GM18505 (cell line): ENCODE results near the gene MT1HL1.
"Not testable (repeated sequence)": the region's sequence is repeated elsewhere in the genome, so short reads cannot be mapped to it uniquely, and the experiment has no call there.

ENCODE experiments used
- ATAC-seq: cut with Tn5 transposase; IDR thresholded peaks from one replicate; pipeline ENCODE4 v1.9.1; 2021; ENCODE audit not compliant: unreplicated experiment
- POLR2A ChIP-seq: IDR thresholded peaks from 4 replicates; pipeline ENCODE4 v1.6.1; 2011; ENCODE audit warnings: borderline replicate concordance; ENCODE audit not compliant: insufficient read depth, insufficient read length; ENCODE audit errors: extremely low read depth

The MT1HL1 gene

DNA sequence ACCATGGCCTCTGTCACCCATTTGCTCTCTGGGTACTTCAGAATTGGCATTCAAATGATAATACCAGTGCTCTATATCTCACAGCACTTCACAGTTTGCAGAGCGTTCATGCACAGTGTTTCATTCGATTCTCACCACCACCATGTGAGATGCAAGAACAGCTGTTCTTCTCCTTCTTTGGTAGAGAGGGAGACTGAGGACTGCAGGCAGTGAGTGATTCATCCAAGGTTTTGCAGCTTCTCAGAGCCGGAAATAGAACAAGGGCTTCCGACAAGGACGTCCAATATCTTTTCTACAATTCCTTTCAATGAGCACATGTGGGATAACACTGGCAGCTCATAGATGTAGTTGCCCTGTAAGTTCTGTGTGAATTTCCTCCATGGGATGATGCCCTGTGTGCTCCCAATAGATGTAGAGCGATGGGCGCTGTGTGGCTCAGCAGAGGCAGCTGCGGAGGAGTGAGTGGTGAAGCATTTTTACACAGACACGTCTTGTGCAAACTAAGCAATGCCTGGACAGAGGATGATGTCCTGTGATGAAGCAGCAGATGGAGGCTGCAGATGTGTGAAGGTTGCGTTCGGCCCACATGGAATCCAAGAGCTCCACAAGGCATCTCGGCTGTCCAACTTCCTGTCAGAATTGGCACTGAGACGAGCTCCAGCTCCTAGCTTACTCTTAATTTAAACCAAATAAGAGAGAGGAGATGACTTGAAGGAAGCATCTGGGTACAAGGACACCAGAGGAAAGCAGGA is 24.9 kb downstream of the MT1HL1 start:
- TF ChIP-seq POLR2A: no peak
- no peak for ATAC-seq

DNA sequence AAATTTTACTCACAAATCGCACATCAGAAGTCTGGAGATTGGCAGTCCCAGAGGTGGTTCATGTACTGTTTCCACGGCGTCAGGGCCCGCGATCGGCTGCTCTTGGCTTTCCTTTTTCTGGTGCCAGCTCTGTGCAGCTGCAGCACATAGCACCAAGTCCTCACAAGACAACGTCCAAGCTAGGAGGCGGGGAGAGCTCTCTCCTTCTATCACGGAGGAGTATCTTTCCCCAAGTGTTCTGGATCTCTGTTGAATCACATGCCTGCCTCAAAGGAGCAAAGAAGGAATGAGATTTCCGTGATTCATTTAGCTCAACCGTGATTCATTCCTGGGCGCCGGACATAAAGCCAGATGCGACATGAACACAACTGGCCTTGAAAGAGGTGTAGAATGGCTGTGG is 25.5 kb downstream of the MT1HL1 start:
- no peak for ATAC-seq
- TF ChIP-seq POLR2A: no peak

DNA sequence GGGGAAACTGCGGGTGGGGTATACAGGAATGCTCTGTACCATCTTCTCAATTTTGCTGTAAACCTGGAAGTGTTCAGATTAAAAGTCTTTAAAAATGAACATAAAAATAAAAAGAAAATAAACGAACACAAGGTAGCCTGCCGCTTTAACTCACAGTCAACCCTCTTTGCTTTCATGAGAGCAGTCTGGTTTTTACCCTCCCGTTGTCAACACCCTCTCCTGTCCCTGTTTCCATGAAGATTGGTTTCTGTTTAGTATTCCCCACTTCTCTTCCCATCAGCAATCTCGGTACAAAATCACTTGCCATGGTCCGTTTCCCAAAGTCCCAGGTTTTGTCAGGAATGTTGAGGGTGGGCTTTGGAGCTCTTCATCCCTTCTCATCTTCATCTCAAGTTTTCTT is 28.8 kb downstream of the MT1HL1 start:
- TF ChIP-seq POLR2A: no peak
- ATAC-seq: no peak

DNA sequence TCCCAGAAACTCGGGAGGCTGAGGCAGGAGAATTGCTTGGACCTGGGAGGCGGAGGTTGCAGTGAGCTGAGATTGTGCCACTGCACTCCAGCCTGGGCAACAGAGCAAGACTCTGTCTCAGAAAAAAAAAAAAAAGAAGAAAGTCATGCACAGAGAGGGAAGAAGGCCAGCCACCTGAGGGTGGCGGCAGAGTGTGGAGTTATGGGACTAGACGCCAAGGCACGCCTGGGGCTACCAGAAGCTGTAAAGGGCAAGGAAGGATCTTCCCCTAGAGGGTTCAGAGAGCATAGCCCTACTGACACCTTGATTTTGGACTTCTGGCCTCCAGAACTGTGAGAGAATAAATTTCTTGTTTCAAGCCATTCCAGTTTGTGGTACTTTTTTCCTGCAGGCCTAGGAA is 30.2 kb downstream of the MT1HL1 start:
- ATAC-seq: not testable (repeated sequence)

DNA sequence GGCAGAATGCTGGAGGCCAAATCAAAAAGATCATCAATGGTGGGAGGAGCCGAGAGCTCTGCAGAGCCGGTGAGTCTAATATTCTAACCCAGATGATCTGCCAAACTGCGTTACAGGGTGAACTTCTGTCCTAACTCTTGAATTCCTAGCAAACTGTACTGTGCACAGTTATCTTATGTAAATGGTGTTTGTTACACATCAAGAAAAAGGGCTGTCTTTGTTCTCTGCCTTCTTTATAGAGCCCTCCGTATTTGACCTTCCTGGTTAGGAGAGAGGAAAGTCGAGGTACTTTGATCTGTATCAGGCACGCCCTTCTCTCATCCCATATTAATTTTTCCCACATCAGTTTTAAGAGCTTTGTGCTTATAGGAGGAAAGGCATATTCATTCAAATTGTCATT is 37.6 kb downstream of the MT1HL1 start:
- ATAC-seq: no peak
- TF ChIP-seq POLR2A: no peak

DNA sequence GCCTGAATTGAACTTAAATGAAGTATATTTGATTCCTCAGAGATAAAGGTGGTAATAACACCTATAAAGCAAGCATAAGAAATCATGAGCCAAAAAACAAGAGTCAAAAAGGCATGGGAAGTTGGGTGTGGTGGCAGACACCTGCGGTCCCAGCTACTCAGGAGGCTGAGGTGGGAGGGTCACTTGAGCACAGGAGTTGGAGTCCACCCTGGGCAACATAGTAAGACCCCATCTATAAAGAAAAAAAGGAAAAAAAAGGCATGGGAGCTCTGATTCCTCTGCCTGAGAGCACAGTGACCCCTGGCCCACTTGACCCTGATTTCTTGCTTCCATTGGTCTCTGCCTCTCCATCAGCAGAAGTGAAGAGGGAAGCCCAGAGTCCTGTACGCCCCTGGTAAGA is 40.3 kb downstream of the MT1HL1 start:
- ATAC-seq: no peak
- TF ChIP-seq POLR2A: no peak

DNA sequence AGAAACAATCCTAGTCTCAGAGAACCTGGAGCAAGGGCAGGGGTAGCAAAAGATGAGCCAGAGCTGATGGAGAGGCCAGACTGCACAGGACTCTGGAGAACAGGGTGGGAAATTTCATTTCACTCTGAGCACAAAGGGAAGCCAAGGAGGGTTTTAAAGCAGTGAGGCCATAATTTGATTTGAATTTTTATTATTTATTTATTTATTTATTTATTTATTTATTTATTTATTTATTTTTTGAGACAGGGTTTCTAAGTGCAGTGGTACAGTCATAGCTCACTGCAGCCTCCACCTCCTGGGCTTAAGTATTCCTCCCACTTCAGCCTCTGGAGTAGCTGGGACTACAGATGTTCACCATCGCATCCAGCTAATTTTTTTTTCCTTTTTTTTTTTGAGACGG is 45.1 kb downstream of the MT1HL1 start:
- ATAC-seq: no peak
- no peak for TF ChIP-seq POLR2A

DNA sequence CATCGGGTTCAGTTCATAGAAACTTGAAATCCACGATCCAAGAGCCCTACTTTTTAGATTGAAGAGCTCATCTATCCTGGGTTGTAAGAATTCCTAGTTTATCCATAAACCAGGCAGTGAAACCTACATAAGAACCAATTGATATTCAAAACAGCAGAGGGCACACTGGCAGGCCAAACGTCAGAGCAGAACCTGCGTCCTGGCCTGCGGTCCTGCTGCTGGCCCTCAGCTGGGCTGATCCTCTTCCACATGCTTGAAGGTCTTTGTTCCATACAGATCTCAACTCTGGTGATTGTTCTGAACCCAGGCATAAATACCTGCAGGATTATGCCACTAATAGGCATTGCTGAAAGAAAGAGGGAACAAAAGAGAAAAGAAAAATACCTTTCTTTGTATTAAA is 47.0 kb downstream of the MT1HL1 start:
- TF ChIP-seq POLR2A: no peak
- no peak for ATAC-seq
